Stimulated activated CD8-positive, alpha-beta memory T cell treated with anti-CD3 and anti-CD28 coated beads, Interleukin-4, amount 100 ng/mL, for 1 hour (primary cell): Measurements from ENCODE around the gene CTBP1.
"Not testable (repeated sequence)": the region's sequence is repeated elsewhere in the genome, so short reads cannot be mapped to it uniquely, and the experiment has no call there.

Experiments
- DNase-seq, 2 donors: peaks; one replicate each; pipeline ENCODE4 v3.0.0-alpha.2; 2020; ENCODE audit warnings: low read depth in 2 of 2, low spot score in 1 of 2

CTBP1 gene

DNA sequence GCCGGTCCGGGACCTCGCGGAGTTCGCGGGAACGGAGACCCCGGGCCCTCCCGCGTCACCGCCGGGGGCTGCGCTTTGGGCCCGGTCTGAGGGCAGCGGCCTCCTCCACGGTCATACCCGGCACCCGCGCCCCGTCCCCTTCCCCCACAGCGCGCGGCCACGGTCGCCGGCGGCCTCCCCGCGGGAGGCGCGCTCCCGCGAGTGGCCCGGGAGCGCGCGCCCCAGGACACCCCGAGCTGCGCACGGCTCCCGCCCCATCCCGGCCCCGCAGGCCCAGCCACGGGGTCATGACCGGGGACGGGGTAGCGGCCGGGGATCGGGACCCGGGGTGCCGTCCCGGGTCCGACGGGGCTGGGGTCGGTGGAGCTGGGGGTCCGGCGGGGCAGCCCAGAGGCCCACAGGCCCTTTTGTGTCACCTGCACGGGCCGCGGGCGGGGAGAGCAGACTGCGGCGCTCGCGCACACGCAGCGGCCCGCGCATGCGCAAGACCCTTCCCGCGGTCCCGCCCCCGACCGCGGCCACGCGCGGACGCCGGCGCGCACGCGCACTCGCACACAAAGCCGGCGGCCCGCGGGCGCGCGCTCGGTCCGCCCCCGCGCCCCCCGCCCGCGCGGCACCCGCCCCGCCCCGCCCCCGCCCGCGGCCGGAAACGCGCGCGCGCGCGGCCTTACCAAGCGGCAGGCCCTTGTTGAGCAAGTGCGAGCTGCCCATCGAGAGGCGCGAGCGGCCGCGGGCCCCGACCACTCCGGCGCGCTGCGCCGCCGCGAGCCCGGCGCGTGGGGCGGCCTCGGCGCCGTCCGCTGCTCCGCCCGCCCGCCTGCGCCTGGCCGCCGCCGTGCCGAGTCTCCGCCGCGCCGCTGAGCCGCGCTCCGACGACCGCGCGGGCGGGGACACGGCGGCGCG is at the start of gene CTBP1:
Gene CTBP1 (minus strand): TSS at position 886 of the 903 bp plus-strand sequence. CDS start 7,799 bp downstream, outside the sequence.
- DNase-seq = peak; percentile 64 to 70

DNA sequence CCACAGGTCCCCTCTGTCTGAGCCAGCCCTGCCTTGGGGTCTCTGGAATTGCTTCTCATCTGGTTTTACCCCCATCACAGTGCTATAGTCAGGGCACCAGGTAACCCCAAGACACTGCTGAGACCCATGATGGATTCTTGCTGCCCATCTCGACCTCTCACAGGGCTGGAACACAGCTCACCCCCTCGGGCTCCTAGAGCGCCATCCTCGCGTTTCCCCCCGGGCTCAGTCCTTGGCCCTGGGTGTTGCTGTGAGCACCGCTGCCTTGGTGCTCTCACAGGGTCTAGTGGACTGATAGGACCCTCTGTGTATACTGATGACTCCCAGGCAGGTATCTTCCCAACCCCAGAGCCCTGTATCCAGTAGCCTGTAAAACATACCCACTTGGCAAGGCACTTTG is 49.5 kb upstream of the CTBP1 start:
- DNase-seq = no peak

DNA sequence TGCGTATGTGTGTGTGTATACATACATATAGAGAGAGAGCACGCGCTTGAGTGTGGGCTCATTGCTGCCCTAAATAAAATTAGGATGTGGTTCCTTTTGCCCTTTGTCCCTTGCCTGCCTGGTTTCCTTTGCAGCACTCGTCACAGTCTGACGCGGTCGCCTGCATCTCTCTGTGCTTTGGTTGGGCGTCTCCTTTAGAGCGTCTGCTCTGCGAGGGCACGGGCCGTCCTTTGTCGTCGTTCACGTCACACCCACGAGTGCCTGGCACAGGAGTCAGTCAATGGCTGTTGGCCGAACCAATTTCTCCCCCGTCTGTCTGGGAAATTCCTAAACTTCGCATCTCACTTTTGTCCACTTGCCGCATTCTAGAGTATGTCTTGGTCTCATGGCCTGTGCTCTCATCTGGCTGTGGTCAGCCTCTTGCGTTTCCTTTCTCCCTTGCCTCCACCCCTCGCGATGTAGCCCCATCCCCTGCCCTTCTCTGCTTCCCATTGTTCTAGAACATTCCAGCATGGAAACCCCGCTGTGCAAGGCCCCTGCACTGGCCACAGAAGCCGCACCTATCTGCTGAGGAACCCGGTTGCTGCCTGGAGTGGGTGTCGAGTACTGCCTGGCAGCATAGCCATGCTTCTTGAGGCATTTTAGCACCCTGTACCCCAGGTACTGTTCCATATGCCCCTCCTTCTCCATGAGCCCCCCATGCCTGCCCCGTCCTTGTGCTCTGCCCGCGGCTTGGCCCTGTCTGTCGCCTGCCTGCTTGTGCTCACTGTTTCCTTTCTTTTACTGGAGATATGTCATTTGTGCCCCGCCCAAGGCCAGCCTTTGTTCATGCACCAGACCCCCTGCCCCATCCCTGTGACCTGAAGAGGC is 48.8 kb upstream of the CTBP1 start:
- DNase-seq = no peak

DNA sequence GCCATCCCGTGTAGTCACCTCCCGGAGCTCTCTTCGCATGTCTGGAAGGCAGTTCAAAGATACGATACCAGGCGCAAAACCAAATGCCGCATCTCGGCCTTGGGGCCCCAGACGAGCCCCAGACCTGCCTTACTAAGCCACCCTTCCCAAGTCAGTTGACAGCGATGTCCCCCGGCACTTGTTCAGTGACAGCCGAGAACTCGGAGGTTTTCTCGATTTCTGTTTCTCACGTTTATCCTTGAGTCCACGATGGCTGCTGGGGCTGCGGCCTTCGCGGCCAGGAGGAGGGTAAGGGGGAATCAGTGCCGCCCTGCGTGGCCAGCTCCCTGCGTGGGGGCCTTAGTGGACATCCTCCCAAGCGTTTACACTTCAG is 48.1 kb upstream of the CTBP1 start:
- no peak for DNase-seq

DNA sequence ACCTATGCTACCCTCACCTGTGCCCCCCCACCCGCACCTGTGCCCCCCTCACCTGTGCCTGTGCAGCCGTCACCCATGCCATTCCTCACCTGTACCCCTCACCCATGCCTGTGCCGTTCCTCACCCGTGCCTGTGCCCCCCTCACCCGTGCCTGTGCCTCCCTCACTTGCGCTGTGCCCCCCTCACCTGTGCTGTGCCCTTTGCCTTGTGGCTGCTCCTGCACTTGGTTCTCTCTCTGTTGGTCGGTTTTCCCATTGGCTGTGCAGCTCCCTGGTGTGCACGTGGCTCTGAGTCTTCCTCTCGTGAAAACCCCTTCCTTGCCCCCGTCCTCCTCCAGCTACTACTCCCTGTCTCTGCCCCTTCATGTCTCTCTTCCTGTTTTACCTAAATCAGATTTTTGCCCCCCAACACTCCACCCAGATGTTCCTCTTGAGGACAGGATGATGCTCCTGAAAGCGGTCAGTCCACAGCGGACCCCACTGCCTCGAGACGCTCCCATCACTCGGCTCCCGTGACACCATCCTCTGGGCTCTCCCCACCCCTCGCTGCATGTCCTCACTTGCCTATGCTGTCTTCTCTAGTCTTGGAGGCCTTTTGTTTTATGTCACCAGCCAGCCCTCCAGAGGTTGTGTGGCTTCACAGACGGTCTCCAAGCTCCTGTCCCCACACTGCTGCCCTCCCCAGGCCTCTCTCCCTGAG is 47.5 kb upstream of the CTBP1 start:
- no peak for DNase-seq

DNA sequence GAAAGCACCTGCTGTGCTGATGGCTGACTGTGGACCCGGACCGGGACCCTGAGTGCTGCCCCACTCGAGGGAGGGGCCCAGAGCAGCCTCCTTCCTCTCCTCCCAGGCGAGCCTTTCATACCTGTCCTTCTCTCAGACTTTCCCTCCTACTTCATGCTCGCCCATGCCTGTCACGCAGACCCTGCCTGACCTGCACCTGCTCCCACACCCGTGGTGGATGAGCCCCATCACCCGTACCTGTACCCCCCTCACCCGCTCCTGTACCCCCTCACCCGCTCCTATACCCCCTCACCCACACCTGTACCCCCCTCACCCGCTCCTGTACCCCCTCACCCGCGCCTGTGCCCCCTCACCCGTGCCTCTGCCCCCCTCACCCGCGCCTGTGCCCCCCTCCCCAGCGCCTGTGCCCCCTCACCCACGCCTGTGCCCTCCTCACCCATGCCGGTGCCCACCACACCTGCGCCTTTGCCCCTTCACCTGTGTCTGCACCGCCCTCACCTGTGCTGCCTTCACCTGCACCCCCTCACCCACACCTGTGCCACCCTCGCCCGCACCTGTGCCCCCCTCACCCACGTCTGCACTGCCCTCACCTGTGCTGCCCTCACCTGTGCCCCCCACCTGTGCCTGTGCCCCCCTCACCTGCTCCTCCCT is 46.6 kb upstream of the CTBP1 start:
- no peak for DNase-seq

DNA sequence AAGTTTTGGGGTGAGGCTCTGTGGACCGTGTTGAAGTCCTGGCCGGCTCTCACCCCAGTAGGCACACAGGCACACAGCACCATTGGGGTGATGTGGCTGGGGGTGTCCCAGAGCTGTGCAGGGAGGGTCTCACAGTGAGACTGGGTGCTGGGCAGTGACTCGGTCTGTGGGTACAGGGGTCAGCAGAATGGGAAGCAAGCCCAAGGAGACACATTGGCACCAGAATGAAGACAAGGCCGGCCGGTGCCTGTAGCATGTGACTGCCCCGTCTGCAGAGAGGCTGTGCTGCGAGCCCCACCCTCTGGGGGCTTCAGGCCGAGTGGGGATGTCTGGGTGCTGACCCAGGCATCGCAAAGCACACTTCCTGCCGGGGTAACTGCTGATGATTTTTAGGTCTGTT is 46.0 kb upstream of the CTBP1 start:
- DNase-seq = no peak

DNA sequence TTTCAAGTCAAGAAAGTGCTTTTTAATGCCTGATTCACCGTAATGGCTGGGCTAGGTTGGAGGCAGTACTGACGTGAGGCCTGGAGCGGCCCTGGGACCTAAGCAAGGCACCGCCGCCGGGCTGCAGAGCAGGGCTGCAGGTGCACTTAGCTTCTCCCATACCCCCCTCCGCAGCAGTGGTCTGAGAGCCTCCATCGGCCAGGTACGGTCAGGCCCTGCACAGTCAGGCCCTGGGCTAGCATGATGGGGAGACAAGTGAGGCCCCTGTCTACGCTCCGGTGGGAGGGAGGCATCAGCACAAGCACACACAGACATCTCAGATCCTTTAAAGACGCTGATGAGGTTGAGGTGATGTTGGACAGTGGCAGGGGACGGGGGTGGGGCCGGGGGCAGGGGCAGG is 45.5 kb upstream of the CTBP1 start:
- DNase-seq = no peak

DNA sequence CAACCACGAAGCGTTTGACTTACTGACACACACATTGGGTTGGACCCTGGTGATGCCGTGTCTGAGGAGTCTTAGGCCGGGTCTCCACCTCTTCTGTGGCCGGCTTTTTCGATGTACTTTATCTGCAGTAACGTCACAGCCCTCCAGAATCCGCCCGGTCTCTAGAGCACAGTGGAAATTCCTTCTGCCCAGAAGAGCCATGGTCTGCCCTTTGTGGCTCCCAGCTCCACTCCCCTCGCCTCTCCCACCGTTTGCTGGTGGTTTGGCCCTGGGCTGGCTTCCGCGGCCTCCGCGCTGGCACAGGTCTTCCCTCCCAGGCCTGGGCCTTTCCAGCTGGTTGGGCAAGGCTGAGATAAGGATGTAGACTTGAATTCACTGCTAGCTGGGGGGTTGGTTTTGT is 45.1 kb upstream of the CTBP1 start:
- DNase-seq = no peak

DNA sequence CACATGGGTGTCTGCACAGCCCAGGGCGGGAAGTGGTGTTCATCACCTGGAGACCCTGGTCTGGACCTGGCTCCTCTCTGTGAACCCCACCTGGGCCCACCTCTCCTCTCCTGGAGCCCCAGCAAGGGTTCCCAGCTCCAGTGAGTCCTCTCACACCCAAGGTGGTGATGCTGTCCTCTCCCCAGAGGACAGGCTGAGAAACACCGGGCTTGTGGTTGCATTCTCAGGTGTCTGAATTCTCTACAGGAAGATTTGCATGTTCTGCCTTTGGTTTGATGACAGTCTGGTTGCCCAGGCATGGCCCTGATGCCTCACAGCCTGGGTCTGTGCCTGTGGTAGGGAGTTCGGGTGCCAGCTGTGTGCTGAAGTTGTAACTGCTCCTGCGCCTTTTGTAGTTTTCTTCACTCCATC is 44.6 kb upstream of the CTBP1 start:
- no peak for DNase-seq

DNA sequence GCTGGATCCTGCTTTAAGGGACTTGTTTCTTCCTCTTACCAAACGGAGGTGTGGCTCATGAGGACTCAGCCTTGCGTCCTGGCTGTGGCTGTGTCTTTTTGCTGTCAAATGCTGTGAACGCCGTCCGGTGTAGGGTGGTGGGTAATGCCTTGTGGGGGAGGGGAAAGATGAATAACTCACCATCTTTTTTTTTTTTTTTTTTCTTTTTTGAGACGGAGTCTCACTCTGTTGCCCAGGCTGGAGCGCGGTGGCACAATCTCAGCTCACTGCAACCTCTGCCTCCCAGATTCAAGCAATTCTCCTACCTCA is 43.7 kb upstream of the CTBP1 start:
- not testable (repeated sequence) for DNase-seq

DNA sequence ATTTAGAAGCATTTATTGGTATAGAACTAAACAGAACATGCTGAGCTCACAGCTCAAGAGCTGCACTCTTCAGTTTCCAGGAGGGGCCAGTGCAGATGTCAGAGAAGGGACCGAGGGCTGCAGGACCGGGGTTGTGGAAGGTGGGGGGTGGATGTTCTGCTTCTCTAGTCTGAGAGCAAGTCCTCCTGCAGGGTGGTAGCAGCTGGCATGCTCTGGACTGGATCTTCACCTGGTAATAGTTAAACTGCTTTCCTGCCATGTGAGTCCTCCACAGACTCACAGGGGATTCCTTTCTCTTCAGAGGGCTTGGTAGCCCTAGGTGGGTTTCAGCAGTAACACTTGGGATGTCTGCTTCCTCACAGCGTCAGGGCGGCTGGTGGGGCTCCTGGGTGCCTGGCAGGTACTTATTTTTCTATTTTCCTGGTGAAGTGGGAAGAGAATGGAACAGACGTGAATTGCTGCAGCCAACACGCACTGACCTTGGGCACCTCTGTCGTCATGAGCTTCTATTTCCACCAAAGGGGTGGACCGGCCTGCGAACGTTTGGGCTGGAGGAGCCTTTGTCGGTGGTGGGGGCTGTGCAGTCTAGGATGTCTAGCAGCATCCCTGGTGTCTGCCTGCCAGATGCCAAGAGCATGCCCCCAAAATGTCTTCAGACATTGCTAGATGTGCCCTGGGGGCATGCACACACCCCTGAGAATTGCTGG is 43.2 kb upstream of the CTBP1 start:
- no peak for DNase-seq

DNA sequence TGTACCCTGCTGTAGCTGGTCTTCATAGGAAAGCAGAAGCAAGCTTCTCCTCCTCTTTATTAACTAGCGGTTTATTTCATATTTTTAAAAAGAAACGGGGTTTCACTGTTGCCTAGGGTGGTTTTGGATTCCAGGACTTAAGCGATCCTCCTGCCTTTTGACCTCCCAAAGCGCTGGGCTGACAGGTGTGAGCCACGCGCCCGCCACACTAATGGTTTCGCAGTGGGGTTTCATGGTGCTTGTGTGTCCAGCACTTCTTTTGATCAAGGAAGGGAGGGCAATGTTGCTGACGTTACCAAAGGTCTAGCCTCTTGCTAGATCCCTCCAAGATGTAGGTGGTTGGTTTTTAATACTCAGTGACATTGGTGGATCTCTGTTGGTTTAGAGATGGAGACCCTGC is 42.2 kb upstream of the CTBP1 start:
- no peak for DNase-seq

DNA sequence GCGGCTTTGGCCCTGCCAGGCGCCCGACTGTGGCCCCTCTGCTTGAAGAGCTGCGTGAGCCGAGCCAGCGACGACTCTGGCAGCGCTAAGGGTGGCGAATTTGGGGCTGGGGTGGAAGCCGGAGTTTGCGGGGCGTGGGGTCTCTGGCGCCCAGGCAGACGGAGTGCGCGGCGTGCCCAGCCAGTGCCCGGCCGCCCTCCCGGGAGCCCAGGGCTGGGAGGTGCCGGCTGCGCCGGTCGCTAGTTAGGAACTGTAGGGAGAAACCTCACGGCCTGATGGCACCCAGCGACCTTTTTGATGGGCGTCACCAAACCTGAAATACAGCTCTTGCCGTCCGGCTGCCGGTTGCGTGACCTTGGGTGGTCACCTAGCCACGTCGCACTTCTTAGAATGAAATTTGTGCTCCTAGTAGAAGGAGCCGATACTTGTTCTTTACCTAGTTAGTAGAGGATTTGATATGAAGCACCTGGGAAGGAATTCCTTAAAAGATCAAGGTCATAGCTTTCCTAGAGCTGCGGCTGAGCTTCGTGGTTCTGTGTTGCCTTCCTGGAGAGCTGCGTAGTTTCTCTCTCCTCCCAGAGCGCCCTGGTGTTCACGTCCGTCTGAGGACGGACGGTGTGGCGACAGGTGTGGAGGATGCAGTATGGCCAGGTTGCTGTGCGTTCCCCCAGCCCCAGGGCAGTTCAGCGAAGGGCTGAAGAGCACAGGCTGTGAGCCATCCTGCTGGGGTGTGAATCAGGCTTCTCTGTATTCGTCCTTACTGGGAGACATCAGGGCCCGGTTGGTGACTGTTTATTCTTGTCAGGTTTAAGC is 41.4 kb upstream of the CTBP1 start:
- DNase-seq = no peak

DNA sequence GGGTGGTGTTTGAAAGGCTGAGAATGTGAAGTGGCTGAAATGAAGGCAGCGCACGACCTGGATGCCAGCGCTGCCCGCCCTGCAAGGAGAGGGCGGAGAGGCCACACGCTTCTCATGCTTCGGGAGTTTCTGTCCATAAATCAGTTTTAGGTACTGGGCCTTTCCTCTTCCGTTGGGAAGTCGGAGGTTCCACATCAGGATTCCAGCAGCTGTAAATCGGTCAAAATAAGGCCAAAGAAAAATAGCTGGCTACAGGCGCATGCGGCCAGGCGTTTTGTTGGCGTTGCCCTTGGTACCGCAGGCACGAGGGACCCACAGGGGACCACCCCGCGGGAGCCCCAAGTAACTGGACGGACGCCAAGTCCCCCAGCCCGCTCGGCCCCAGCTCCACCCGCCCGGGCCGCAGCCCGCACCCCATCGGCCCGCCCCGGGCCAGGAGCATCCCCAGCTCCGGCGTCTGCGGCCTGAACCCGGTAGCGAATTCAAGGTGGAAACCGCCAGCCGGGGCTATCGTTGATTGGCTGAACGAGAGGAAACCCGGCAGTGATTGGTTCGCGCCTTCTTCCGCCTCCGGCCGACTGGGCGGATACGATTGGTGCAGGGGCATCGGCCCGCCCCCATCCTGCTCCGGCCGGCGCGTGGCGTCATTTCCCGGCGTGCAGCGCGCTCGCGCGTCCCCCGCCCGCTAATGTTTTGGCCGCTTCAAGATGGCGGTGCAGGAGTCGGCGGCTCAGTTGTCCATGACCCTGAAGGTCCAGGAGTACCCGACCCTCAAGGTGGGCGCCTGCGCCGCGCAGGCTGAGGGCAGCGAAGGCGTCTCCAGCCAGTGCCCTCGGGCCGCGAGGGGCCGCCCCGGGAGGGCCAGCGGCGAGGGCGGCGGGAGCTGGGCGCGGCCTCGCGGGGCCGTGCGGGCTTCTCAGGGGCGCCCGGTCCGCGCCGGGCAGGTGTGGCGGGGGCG is 40.6 kb upstream of the CTBP1 start, which contains the start of gene MAEA:
Gene MAEA (plus strand): TSS at position 685 of the 958 bp plus-strand sequence. CDS start 23 bp downstream, at position 708.
- peak; percentile 89 to 95 for DNase-seq

DNA sequence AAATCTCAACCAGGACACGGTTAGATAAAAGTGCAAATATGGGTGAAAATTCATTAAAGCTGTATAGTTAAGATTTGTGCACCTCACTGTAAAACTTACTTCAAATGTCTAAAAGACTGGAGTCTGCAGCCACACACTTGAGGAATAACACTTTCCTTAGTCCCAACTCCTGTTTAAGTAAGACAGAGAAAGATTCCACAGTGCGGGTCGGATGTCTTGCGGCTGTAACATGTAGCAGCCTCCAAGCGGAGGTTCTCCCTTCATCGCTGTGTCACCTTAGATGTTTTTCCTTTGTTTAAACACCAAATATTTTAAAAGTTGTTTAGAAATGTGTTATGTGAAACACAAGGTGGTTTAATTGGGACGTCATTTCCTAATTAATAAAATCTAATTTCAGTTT is 39.9 kb upstream of the CTBP1 start:
- DNase-seq = no peak

DNA sequence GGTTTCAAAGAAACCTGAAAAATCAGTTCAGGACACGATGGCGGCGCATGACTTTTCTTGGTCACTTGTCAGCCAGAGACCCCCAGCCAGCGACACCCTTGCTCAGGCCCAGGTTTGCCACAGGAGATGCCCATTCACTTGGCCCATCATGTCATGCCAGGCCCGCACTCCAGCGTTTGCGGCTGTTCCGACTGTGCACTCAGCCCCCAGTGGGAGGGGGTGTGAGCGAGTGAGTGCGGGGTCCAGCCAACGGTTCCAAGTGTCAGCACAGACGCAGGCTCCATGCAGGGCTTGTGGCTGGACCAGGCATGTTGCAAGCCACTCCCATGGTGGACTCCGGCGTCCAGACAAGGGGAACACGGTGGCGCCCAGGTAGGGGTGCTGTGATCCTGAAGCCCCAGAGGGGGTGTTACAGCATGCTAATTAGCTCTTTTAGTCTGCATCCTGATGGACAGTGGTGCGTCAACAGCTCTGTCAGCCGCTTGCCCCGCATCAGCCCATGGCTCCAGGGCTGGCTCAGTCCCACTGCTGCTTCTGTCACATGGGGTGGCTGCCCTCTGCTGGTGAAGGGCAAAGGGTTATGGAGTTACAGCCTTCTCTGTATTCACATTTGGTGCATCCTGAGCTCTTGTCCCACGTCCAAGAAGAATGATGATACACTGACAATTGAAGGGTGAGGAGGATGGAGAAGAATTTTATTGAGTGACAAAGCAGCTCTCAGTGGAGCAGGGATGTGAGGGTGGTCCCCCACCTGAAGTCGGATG is 37.0 kb upstream of the CTBP1 start:
- DNase-seq = no peak
